Epithelial cell of proximal tubule (primary cell): ENCODE measurements around the gene ARFGEF2. TPM values are rescaled to one million over a fixed set of nuclear protein-coding genes. Genes with fewer than 3 reads are reported as not detected.
"Not testable (repeated sequence)": the region's sequence is repeated elsewhere in the genome, so short reads cannot be mapped to it uniquely, and the experiment has no call there.

Experiments used
- DNase-seq: peaks from one replicate; pipeline ENCODE4 v3.0.0-alpha.2; 2011; ENCODE audit warnings: low read depth
- H3K4me3 ChIP-seq: 2 replicates; pipeline ENCODE4 v1.5.1; 2011; ENCODE audit warnings: low read depth, mild to moderate bottlenecking, low read length
- total RNA-seq: library from RNA; depleted of rRNA; stranded (reverse); fragments of >200 nt; gene quantifications from 2 replicates; pipeline ENCODE4 v1.2.3, GENCODE V29; 2015
- TF ChIP-seq, protein P1 (sequence below): conservative IDR thresholded peaks from 2 replicates; pipeline ENCODE4 v1.5.1; 2012; ENCODE audit warnings: low read depth, mild to moderate bottlenecking, low read length

ARFGEF2 gene
- total RNA-seq, 1 donor from 2014 or later: 20.5 TPM

- no peak for DNase-seq
- no peak overlapping the region for H3K4me3 ChIP-seq
- TF ChIP-seq, protein P1, sequence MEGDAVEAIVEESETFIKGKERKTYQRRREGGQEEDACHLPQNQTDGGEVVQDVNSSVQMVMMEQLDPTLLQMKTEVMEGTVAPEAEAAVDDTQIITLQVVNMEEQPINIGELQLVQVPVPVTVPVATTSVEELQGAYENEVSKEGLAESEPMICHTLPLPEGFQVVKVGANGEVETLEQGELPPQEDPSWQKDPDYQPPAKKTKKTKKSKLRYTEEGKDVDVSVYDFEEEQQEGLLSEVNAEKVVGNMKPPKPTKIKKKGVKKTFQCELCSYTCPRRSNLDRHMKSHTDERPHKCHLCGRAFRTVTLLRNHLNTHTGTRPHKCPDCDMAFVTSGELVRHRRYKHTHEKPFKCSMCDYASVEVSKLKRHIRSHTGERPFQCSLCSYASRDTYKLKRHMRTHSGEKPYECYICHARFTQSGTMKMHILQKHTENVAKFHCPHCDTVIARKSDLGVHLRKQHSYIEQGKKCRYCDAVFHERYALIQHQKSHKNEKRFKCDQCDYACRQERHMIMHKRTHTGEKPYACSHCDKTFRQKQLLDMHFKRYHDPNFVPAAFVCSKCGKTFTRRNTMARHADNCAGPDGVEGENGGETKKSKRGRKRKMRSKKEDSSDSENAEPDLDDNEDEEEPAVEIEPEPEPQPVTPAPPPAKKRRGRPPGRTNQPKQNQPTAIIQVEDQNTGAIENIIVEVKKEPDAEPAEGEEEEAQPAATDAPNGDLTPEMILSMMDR: no peak
Observed at GRCh38 chr20:48880331-48880730, 41.2 kb upstream of the ARFGEF2 start.

DNA sequence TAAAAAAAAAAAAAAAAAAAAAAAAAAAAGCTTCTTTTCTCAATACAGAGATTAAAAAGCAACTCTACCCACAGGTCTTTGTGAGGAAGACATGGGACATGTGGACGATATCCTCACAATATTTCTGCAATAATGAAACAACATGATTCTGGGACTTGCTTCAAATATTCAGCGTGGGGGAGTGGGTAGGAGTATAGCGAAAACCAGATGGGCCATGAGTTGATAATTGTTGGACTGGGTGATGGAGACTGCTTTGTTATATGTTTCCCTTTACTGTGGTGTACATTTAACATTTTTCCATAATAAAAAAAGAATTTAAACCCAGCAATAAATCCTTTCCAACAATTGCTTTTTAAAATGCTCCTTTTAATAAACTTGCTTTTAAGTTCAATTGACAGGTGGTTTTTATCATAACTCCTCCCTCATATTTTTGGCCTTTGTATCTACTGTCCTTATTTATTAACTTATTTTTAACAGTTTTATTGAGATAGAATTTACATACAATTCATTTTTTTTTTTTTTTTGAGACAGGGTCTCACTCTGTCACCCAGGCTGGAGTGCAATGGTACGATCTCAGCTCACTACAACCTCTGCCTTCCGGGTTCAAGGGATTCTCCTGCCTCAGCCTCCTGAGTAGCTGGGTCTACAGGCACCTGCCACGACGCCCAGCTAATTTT, 40.4 kb upstream of the ARFGEF2 start:
- H3K4me3 ChIP-seq: no peak overlapping the region
- TF ChIP-seq, protein P1: no peak
- no peak for DNase-seq

DNA sequence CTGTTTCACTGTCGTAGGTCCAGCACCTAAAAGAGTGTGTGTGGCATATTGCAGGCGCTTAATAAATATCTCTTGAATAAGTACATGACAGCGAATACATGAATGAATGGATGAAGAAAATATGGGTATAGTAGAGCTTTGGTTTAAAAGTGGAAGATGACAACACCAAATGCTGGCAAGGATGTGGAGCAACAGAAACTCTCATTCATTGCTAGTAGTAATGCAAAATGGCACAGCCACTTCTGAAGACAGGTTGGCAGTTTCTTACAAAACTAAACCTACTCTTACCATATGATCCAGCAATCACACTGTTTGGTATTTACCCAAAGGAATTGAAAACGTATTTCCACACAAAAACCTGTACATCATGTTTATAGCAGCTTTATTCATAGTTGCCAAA, 36.3 kb upstream of the ARFGEF2 start:
- DNase-seq: no peak
- no peak overlapping the region for H3K4me3 ChIP-seq
- TF ChIP-seq, protein P1: no peak

DNA sequence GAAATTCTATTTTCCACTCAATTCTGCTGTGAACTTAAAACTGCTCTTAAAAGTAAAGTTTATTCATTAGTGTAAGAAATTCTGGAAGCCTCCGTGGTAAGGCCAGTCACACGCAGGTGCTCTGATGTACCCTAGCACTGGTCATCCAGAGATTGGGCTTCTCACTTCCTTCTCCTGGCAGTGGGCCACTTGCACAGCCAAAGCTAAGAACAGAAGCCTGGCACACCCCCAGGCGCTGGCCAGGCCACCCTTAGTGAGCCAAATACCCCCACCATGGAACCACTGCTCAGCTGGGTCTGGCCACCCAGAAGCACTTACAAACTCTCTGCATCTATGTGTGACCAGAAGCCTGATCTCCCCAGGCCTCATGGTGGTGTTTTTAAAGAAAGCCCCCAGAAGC, 35.3 kb upstream of the ARFGEF2 start:
- TF ChIP-seq, protein P1: no peak
- no peak for DNase-seq
- no peak overlapping the region for H3K4me3 ChIP-seq

DNA sequence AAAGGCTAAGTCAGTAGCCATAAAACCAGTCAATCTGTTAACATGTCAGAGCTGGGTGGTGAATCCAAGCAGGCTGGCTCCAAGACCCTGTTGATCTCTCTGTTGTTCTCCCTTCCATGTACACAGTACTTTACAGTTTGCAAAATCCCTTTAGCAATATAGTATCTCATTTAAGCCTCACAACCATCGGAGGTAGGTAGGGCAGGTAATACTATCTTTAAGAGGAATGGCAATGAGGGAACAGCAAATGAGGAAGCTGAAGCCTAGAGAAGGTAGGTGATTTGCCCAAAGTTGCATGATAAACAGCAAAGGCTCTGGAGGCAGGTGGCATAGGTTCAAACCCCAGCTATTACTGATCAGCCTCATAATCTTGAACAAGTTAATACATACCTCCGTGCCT, 34.7 kb upstream of the ARFGEF2 start:
- TF ChIP-seq, protein P1: no peak
- DNase-seq: no peak
- no peak overlapping the region for H3K4me3 ChIP-seq

GRCh38 chr20:48888517-48888916, 33.0 kb upstream of the ARFGEF2 start:
- not testable (repeated sequence) for DNase-seq, H3K4me3 ChIP-seq

- no peak overlapping the region for H3K4me3 ChIP-seq
- DNase-seq: no peak
- TF ChIP-seq, protein P1: no peak
Observed at GRCh38 chr20:48889140-48889790, 32.2 kb upstream of the ARFGEF2 start.
